Uterus (tissue), 2 donors: Measurements from ENCODE around the gene TRPM1.

Source experiments
- CTCF ChIP-seq, 4 experiments: fragments of 200-600 bp in 2 of 4; fragments of 450-650 bp in 2 of 4; sonication (generic) in 2 of 4; IDR thresholded peaks; one replicate each; pipeline ENCODE4 v1.5.1; 2016 to 2019; ENCODE audit warnings: antibody characterized with exemption in 4 of 4, mild to moderate bottlenecking in 2 of 4, moderate library complexity in 1 of 4
- POLR2A ChIP-seq, 2 donors: fragments of 450-650 bp; IDR thresholded peaks; one replicate each; pipeline ENCODE4 v1.6.1; 2016; ENCODE audit warnings: antibody characterized with exemption in 2 of 2, mild to moderate bottlenecking in 1 of 2, moderate library complexity in 1 of 2

- TF ChIP-seq CTCF (IDR thresholded peaks at IDR 0.05) = no peak
- no peak for TF ChIP-seq POLR2A (IDR thresholded peaks at IDR 0.05)
Measured at GRCh38 chr15:31133890-31134289, 32.4 kb upstream of the TRPM1 start.
